ENCODE measurements around the gene NAT10. TPM values are rescaled to one million over a fixed set of nuclear protein-coding genes. Genes with fewer than 3 reads are reported as not detected.

Gene NAT10
- total RNA-seq, 2 experiments from 2014 or later = 129 to 137 TPM

- CTCF ChIA-PET = interaction anchor here (1.9 kb wide), 1 partner anchor 150 kb away, joined by 5 read pairs; no protein-coding TSS in a partner anchor
- intact Hi-C loops (cut with micrococcal nuclease) = no loop called here
Observed at GRCh38 chr11:34146866-34147265, 41.4 kb downstream of the NAT10 start.

GRCh38 chr11:34147581-34147980 lies 42.2 kb downstream of the NAT10 start:
- DNase-seq (no peak), ATAC-seq (no peak)
- no peaks in the 10 kb centered on the region for H3K27me3 Mint-ChIP-seq
- intact Hi-C loops (cut with micrococcal nuclease) = no loop called here
- H3K36me3 Mint-ChIP-seq (ENCODE audit: low read depth) = peaks cover 40% of the 10 kb centered on the region
- POLR2A ChIA-PET = interaction anchor here (1.3 kb wide), 1 partner anchor 39 kb away, joined by 4 read pairs; no protein-coding TSS in a partner anchor
- TF ChIP-seq CTCF (IDR thresholded peaks at IDR 0.05) = no peak
- no peak overlapping the region for H3K4me3 Mint-ChIP-seq
- CTCF ChIA-PET = interaction anchor here (1.9 kb wide), 1 partner anchor 151 kb away, joined by 5 read pairs; no protein-coding TSS in a partner anchor
- no peaks in the 10 kb centered on the region for H3K9me3 Mint-ChIP-seq
- H3K27ac Mint-ChIP-seq = no peak overlapping the region
- no peaks in the 10 kb centered on the region for H3K4me1 Mint-ChIP-seq (ENCODE audit: low read depth)

More at GRCh38 chr11:34146866-34147265, 41.4 kb downstream of the NAT10 start:
- Mint-ChIP-seq H3K9me3 (no peaks in the 10 kb centered on the region), H3K27me3 (no peaks in the 10 kb centered on the region), H3K4me1 (ENCODE audit: low read depth) (no peaks in the 10 kb centered on the region), H3K36me3 (ENCODE audit: low read depth) (peaks cover 45% of the 10 kb centered on the region), H3K27ac (no peak overlapping the region), H3K4me3 (no peak overlapping the region)
- TF ChIP-seq CTCF (IDR thresholded peaks at IDR 0.05) = no peak
- POLR2A ChIA-PET = interaction anchor here (1.0 to 1.3 kb wide), 3 partner anchors 27 to 47 kb away, joined by 3 to 4 read pairs (median 4); no protein-coding TSS in a partner anchor
- no peak for ATAC-seq
- DNase-seq = no peak

GRCh38 chr11:34148504-34149165 lies 43.2 kb downstream of the NAT10 start:
- DNase-seq (no peak), ATAC-seq (no peak)
- TF ChIP-seq CTCF (IDR thresholded peaks at IDR 0.05) = no peak
- H3K36me3 Mint-ChIP-seq (ENCODE audit: low read depth) = peaks cover 31% of the 10 kb centered on the region
- H3K27me3 Mint-ChIP-seq = no peaks in the 10 kb centered on the region
- no peaks in the 10 kb centered on the region for H3K4me1 Mint-ChIP-seq (ENCODE audit: low read depth)
- no peak overlapping the region for H3K27ac Mint-ChIP-seq
- no peaks in the 10 kb centered on the region for H3K9me3 Mint-ChIP-seq
- ChIA-PET CTCF (interaction anchor here (0.9 kb wide), 1 partner anchor 213 kb away, joined by 3 read pairs; no protein-coding TSS in a partner anchor), POLR2A (no interaction called here)
- H3K4me3 Mint-ChIP-seq = no peak overlapping the region
- intact Hi-C loops (cut with micrococcal nuclease) = no loop called here

- no peaks in the 10 kb centered on the region for H3K27me3 Mint-ChIP-seq
- ATAC-seq (no peak), DNase-seq (no peak)
- H3K36me3 Mint-ChIP-seq (ENCODE audit: low read depth) = peaks cover 31% of the 10 kb centered on the region
- CTCF ChIA-PET = interaction anchor here (0.9 to 1.2 kb wide), 2 partner anchors 9 to 212 kb away, joined by 3 to 4 read pairs; no protein-coding TSS in a partner anchor
- no peaks in the 10 kb centered on the region for H3K4me1 Mint-ChIP-seq (ENCODE audit: low read depth)
- no peak for TF ChIP-seq CTCF (IDR thresholded peaks at IDR 0.05)
- H3K4me3 Mint-ChIP-seq = no peak overlapping the region
- intact Hi-C loops (cut with micrococcal nuclease) = no loop called here
- H3K9me3 Mint-ChIP-seq = no peaks in the 10 kb centered on the region
- POLR2A ChIA-PET = no interaction called here
- no peak overlapping the region for H3K27ac Mint-ChIP-seq
Observed at GRCh38 chr11:34149274-34149673, 43.8 kb downstream of the NAT10 start.

- POLR2A ChIA-PET = interaction anchor here (0.9 to 1.4 kb wide), 2 partner anchors 11 to 44 kb away, joined by 3 to 6 read pairs; partner anchors contain the start of gene NAT10
Observed at GRCh38 chr11:34149786-34150185, 44.4 kb downstream of the NAT10 start.

More at GRCh38 chr11:34149786-34150185, 44.4 kb downstream of the NAT10 start:
- H3K27ac Mint-ChIP-seq = no peak overlapping the region
- intact Hi-C loops (cut with micrococcal nuclease) = loop anchor here (10.0 kb wide), 1 partner anchor 315 kb away; no protein-coding TSS in a partner anchor
- no peaks in the 10 kb centered on the region for H3K9me3 Mint-ChIP-seq
- no peaks in the 10 kb centered on the region for H3K4me1 Mint-ChIP-seq (ENCODE audit: low read depth)
- DNase-seq (no peak), ATAC-seq (no peak)
- no peak for TF ChIP-seq CTCF (IDR thresholded peaks at IDR 0.05)
- CTCF ChIA-PET = interaction anchor here (1.2 kb wide), 1 partner anchor 9 kb away, joined by 4 read pairs; no protein-coding TSS in a partner anchor
- H3K4me3 Mint-ChIP-seq = no peak overlapping the region
- H3K27me3 Mint-ChIP-seq = no peaks in the 10 kb centered on the region
- peaks cover 28% of the 10 kb centered on the region for H3K36me3 Mint-ChIP-seq (ENCODE audit: low read depth)
